K562 (cell line): ENCODE measurements around the gene RET. TPM values are rescaled to one million over a fixed set of nuclear protein-coding genes. Genes with fewer than 3 reads are reported as not detected.

Experiments used
- ARID2 ChIP-seq: fragments of 450-650 bp; IDR thresholded peaks from 2 replicates; pipeline ENCODE4 v1.6.1; 2017; ENCODE audit warnings: antibody characterized with exemption, mild to moderate bottlenecking
- BACH1 ChIP-seq: fragments of 200-800 bp; sonication (Bioruptor generic); IDR thresholded peaks from 2 replicates; pipeline ENCODE4 v1.6.1; 2016; ENCODE audit warnings: missing genetic modification characterization, missing compliant biosample characterization
- GATA2 ChIP-seq: sonication (generic); formaldehyde crosslinking; IDR thresholded peaks from 2 replicates; pipeline ENCODE4 v1.4.0; 2020; ENCODE audit warnings: mild to moderate bottlenecking, missing genetic modification reagents
- GMEB1 ChIP-seq: fragments of 250-450 bp; sonication (Bioruptor Pico); IDR thresholded peaks from 2 replicates; pipeline ENCODE4 v1.4.0; 2020; ENCODE audit warnings: mild to moderate bottlenecking
- HDGF ChIP-seq: fragments of 450-650 bp; IDR thresholded peaks from 2 replicates; pipeline ENCODE4 v1.6.1; 2016
- HES1 ChIP-seq: fragments of 450-650 bp; IDR thresholded peaks from 2 replicates; pipeline ENCODE4 v1.6.1; 2016; ENCODE audit warnings: low read depth, mild to moderate bottlenecking, moderate library complexity
- HIVEP1 ChIP-seq: fragments of 250-450 bp; sonication (Bioruptor Pico); IDR thresholded peaks from 2 replicates; pipeline ENCODE4 v1.4.0; 2020; ENCODE audit warnings: mild to moderate bottlenecking
- KLF1 ChIP-seq: fragments of 450-650 bp; IDR thresholded peaks from 2 replicates; pipeline ENCODE4 v1.6.1; 2016; ENCODE audit warnings: missing genetic modification characterization, missing compliant biosample characterization
- NCOR1 ChIP-seq: fragments of 450-650 bp; IDR thresholded peaks from 2 replicates; pipeline ENCODE4 v1.6.1; 2016; ENCODE audit warnings: mild to moderate bottlenecking, moderate library complexity
- PCBP1 ChIP-seq: fragments of 200-400 bp; formaldehyde crosslinking; IDR thresholded peaks from 2 replicates; pipeline ENCODE4 v1.6.1; 2018; ENCODE audit warnings: mild to moderate bottlenecking, low read depth, low read length; ENCODE audit not compliant: poor library complexity, severe bottlenecking
- POLR3G ChIP-seq: IDR thresholded peaks from 2 replicates; pipeline ENCODE4 v1.6.1; 2011; ENCODE audit not compliant: insufficient read length, insufficient replicate concordance; ENCODE audit errors: extremely low read depth
- RAD51 ChIP-seq: fragments of 450-650 bp; IDR thresholded peaks from 2 replicates; pipeline ENCODE4 v1.7.1; 2016; ENCODE audit warnings: low read depth, mild to moderate bottlenecking, borderline replicate concordance
- SMC3 ChIP-seq: conservative IDR thresholded peaks from 2 replicates; pipeline ENCODE4 v1.6.1; 2011; ENCODE audit warnings: low read depth, low read length, improper control_type of control experiment; ENCODE audit not compliant: insufficient read depth
- ZNF134 ChIP-seq: fragments of 250-450 bp; sonication (Bioruptor Pico); conservative IDR thresholded peaks from 2 replicates; pipeline ENCODE4 v1.4.0; 2020
- ZNF174 ChIP-seq: fragments of 250-450 bp; sonication (Bioruptor Pico); IDR thresholded peaks from 2 replicates; pipeline ENCODE4 v1.4.0; 2020; ENCODE audit warnings: mild to moderate bottlenecking
- ZNF184 ChIP-seq: sonication (generic); formaldehyde crosslinking; IDR thresholded peaks from 2 replicates; pipeline ENCODE4 v1.5.0; 2020; ENCODE audit warnings: missing genetic modification reagents
- ZNF263 ChIP-seq: sonication (generic); formaldehyde crosslinking; IDR thresholded peaks from 2 replicates; pipeline ENCODE4 v1.8.0; 2022; ENCODE audit warnings: mild to moderate bottlenecking, missing genetic modification reagents, borderline replicate concordance
- ZNF695 ChIP-seq: fragments of 450-650 bp; formaldehyde crosslinking; IDR thresholded peaks from 2 replicates; pipeline ENCODE4 v1.4.0; 2020; ENCODE audit warnings: mild to moderate bottlenecking, moderate library complexity
- polyA plus RNA-seq, 8 experiments: library from polyadenylated mRNA; depleted of rRNA in 4 of 8; stranded (reverse) in 5 of 8; unstranded in 3 of 8; fragments of >200 nt; fragmentation: Nextera tagmentation in 2 of 8; fragmentation: Illumina TruSeq in 1 of 8; extraction: Ambion mirVana in 2 of 8; extraction: Trizol in 1 of 8; gene quantifications; 2 replicates each; pipeline versions ENCODE4 v1.2.1 to v1.2.3, GENCODE V29; 2011 to 2014; ENCODE audit warnings: inconsistent platforms in 1 of 8, missing spikeins in 1 of 8
- total RNA-seq, 7 experiments: library from RNA; depleted of rRNA in 6 of 7; stranded (reverse); fragments of >200 nt in 6 of 7; fragmentation: Illumina TruSeq in 2 of 7; extraction: Trizol in 2 of 7; gene quantifications; 2 replicates each; pipeline versions ENCODE4 v1.2.1 to v1.2.3, GENCODE V29; 2011 to 2021; ENCODE audit warnings: low replicate concordance in 1 of 7
- TF ChIP-seq, protein P1 (sequence below), 2 experiments: fragments of 450-650 bp; IDR thresholded peaks; 2 replicates each; pipeline ENCODE4 v1.6.1; 2016; ENCODE audit warnings: mild to moderate bottlenecking in 2 of 2, borderline replicate concordance in 1 of 2, low read depth in 1 of 2, moderate library complexity in 1 of 2

The RET gene
- total and polyA plus RNA-seq, 9 of the 15 experiments (the other 6 are each of a cell fraction or from before 2014, with no cell fraction given) = 0.04 to 0.05 TPM; not detected in 7

DNA sequence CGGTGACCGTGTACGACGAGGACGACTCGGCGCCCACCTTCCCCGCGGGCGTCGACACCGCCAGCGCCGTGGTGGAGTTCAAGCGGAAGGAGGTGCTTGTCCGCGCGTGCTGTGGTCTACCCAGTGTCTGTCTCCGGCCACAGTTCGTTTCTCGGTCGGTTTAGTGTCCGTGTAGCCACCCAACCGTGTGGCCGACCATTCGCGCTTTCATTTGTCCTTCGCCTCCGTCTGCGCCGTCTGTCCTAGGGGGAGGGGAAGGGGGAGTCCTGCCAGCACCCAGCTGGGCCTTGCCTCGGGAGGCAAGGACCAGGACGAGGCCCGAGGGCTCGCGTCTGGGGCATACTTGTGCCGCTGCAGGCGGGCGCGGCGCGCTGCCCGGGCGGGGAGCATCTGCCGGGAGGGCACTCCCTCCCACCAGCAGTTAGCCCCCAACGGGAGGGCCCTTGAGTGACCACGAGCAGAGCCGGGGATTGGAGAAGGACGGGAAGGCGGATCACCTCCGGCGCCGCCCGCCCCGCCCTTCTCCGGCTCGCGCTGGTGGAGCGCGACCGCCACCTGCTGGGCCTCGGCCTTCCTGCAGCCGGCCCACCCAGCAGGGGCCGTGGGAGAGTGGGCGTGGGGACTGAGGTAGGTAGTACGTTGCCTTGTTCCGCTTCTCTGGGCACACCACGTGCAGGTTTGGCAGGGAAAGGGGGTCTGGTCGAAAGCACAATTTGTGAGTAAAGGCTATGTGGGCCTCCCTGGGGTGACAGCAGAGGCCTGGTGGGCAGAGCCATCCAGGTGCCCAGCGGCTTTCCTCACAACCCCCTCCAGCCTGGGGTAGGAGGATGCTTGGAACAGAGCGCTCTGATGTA is 28.5 kb downstream of the RET start (continued):
- TF ChIP-seq, protein P1, sequence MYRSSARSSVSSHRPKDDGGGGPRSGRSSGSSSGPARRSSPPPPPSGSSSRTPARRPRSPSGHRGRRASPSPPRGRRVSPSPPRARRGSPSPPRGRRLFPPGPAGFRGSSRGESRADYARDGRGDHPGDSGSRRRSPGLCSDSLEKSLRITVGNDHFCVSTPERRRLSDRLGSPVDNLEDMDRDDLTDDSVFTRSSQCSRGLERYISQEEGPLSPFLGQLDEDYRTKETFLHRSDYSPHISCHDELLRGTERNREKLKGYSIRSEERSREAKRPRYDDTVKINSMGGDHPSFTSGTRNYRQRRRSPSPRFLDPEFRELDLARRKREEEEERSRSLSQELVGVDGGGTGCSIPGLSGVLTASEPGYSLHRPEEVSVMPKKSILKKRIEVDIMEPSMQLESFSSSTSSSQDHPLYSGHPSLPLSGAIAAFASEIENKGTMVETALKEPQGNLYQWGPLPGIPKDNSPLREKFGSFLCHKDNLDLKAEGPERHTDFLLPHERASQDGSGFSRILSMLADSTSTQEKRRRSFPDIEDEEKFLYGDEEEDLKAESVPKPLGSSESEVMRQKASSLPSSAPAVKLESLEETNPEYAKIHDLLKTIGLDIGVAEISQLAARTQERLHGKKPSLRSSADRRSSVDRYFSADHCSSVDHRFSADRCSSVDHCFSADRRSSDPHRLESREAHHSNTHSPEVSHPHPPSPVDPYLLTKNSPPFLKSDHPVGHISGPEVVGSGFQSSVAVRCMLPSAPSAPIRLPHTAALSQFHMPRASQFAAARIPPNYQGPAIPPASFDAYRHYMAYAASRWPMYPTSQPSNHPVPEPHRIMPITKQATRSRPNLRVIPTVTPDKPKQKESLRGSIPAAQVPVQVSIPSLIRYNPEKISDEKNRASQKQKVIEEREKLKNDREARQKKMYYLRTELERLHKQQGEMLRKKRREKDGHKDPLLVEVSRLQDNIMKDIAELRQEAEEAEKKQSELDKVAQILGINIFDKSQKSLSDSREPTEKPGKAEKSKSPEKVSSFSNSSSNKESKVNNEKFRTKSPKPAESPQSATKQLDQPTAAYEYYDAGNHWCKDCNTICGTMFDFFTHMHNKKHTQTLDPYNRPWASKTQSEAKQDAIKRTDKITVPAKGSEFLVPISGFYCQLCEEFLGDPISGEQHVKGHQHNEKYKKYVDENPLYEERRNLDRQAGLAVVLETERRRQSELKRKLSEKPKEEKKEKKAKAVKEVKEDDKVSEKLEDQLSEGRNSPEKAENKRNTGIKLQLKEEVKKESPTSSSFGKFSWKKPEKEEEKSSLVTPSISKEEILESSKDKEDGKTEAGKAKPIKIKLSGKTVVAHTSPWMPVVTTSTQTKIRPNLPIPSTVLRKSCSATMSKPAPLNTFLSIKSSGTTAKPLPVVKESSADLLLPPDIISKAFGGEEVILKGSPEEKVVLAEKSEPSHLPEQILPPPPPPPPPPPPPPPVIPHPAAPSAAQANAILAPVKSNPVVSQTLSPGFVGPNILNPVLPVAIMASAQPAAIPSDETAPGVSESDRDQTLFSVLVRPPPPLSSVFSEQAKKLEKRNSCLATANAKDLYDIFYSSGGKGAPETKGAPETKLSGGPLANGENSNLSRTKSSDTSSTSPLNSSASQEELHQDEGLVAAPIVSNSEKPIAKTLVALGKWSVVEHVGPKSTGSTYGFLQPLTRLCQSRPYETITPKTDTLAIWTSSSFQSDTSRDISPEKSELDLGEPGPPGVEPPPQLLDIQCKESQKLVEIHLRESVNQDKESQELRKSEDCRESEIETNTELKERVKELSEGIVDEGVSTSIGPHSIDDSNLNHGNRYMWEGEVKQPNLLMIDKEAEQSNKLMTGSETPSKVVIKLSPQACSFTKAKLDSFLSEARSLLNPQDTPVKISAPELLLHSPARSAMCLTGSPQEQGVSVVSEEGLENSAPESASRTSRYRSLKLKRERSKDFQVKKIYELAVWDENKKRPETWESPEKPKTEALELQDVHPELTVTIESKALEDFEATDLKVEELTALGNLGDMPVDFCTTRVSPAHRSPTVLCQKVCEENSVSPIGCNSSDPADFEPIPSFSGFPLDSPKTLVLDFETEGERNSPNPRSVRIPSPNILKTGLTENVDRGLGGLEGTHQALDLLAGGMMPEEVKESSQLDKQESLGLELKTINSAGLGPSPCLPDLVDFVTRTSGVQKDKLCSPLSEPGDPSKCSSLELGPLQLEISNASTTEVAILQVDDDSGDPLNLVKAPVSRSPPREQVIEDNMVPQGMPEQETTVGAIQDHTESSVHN (IDR thresholded peaks at IDR 0.05; ENCODE audit: borderline replicate concordance in 1 of 2, low read depth in 1 of 2) = no peak
- TF ChIP-seq GATA2 (CRISPR knock-in tag) (no peak), HDGF (no peak), POLR3G (no peak), RAD51 (no peak), NCOR1 (no peak), HES1 (no peak), KLF1 (tag) (peak; percentile 93), ZNF174 (no peak), HIVEP1 (CRISPR knock-in tag) (no peak), ZNF695 (CRISPR knock-in tag) (no peak), ZNF134 (CRISPR knock-in tag) (peak; percentile 54; the same call in 1 of the 2 replicates), BACH1 (tag) (no peak), ZNF184 (CRISPR knock-in tag) (no peak), GMEB1 (no peak), SMC3 (peak; percentile 98), PCBP1 (no peak), ARID2 (peak; percentile 74; the same call in 1 of the 2 replicates), ZNF263 (CRISPR knock-in tag) (no peak)
